Fibroblast of lung (primary cell): ENCODE measurements around the gene ARSG. TPM values are rescaled to one million over a fixed set of nuclear protein-coding genes. Genes with fewer than 3 reads are reported as not detected.

Experiments
- DNase-seq, 2 donors: peaks; one replicate each; pipeline versions ENCODE4 v3.0.0 to v3.0.0-alpha.2; 2010; ENCODE audit warnings: low read depth in 2 of 2
- H2AFZ ChIP-seq: 2 replicates; pipeline ENCODE4 v1.5.1; 2012; ENCODE audit warnings: low read length, control low read depth, inconsistent platforms
- H3K27ac ChIP-seq: 2 replicates; pipeline ENCODE4 v1.5.1; 2011; ENCODE audit warnings: low read length, control low read depth; ENCODE audit not compliant: insufficient read depth
- H3K27me3 ChIP-seq: 2 replicates; pipeline ENCODE4 v1.5.1; 2011; ENCODE audit warnings: mild to moderate bottlenecking, low read length; ENCODE audit not compliant: control insufficient read depth, insufficient read depth
- H3K36me3 ChIP-seq: 2 replicates; pipeline ENCODE4 v1.5.1; 2011; ENCODE audit warnings: low read length; ENCODE audit not compliant: control insufficient read depth, insufficient read depth
- H3K4me1 ChIP-seq: 2 replicates; pipeline ENCODE4 v1.5.1; 2011; ENCODE audit warnings: low read length; ENCODE audit not compliant: control insufficient read depth, insufficient read depth; ENCODE audit errors: extremely low read depth
- H3K4me2 ChIP-seq: 2 replicates; pipeline ENCODE4 v1.5.1; 2011; ENCODE audit warnings: low read length, control low read depth; ENCODE audit not compliant: insufficient read depth; ENCODE audit errors: extremely low read depth
- H3K4me3 ChIP-seq, 4 experiments: fragments of 200-600 bp in 1 of 4; sonication (generic) in 1 of 4; replicated peaks in 1 of 4; 2 replicates each; pipeline ENCODE4 v1.5.1; 2011 to 2016; ENCODE audit warnings: low read length in 4 of 4, low read depth in 3 of 4, mild to moderate bottlenecking in 3 of 4, control low read depth in 2 of 4, inconsistent platforms in 1 of 4, mixed read lengths in 1 of 4; ENCODE audit not compliant: insufficient read depth in 1 of 4; ENCODE audit errors: control extremely low read depth in 1 of 4
- H3K79me2 ChIP-seq: 2 replicates; pipeline ENCODE4 v1.5.1; 2012; ENCODE audit warnings: mild to moderate bottlenecking, low read length, inconsistent platforms; ENCODE audit not compliant: control insufficient read depth, insufficient read depth
- H3K9ac ChIP-seq: 2 replicates; pipeline ENCODE4 v1.5.1; 2011; ENCODE audit warnings: mild to moderate bottlenecking, low read length, control low read depth; ENCODE audit not compliant: insufficient read depth
- H3K9me3 ChIP-seq: 2 replicates; pipeline ENCODE4 v1.5.1; 2012; ENCODE audit warnings: low read depth, low read length; ENCODE audit not compliant: control insufficient read depth, insufficient read depth
- H4K20me1 ChIP-seq: 2 replicates; pipeline ENCODE4 v1.5.1; 2011; ENCODE audit warnings: low read length; ENCODE audit not compliant: control insufficient read depth, insufficient read depth; ENCODE audit errors: extremely low read depth
- CTCF ChIP-seq, 2 donors: IDR thresholded peaks in 1 of 2; conservative IDR thresholded peaks in 1 of 2; 1 replicate in 1 of 2; 2 replicates in 1 of 2; pipeline ENCODE4 v1.5.1; 2011 to 2012; ENCODE audit warnings: low read length in 2 of 2, control low read depth in 1 of 2, inconsistent platforms in 1 of 2, low read depth in 1 of 2, mild to moderate bottlenecking in 1 of 2
- EZH2 ChIP-seq: IDR thresholded peaks from 2 replicates; pipeline ENCODE4 v1.5.1; 2012; ENCODE audit warnings: low read length, control low read depth, mild to moderate bottlenecking; ENCODE audit errors: missing control alignments
- polyA plus RNA-seq, 2 donors: library from polyadenylated mRNA; depleted of rRNA in 1 of 2; stranded (reverse) in 1 of 2; unstranded in 1 of 2; fragments of >200 nt; gene quantifications; 2 replicates each; pipeline ENCODE4 v1.2.1, GENCODE V29; 2011 to 2012; ENCODE audit warnings: missing spikeins in 1 of 2
- total RNA-seq: library from RNA; depleted of rRNA; stranded (reverse); fragments of >200 nt; gene quantifications from 2 replicates; pipeline ENCODE4 v1.2.1, GENCODE V29; 2014

ARSG gene
- total and polyA plus RNA-seq, 2 donors (not counting 1 experiment from before 2014, with no cell fraction given), result 3.5 to 8.1 TPM

- DNase-seq, result no peak
- peaks cover 11% of the 10 kb centered on the region for H3K36me3 ChIP-seq
- H3K9me3 ChIP-seq, result no peaks in the 10 kb centered on the region
- no peaks in the 10 kb centered on the region for H3K27me3 ChIP-seq
- peak overlapping the region; percentile 17 for H3K4me2 ChIP-seq
- no peak overlapping the region for H3K9ac ChIP-seq
- peak overlapping the region in 1 of 4 experiments; percentile 79 for H3K4me3 ChIP-seq
- H3K27ac ChIP-seq, result peak overlapping the region; percentile 9
- H2AFZ ChIP-seq, result no peak overlapping the region
- TF ChIP-seq EZH2, result no peak
- TF ChIP-seq CTCF (conservative IDR thresholded peaks at IDR 0.05 in 1 of 2, IDR thresholded peaks at IDR 0.05 in 1 of 2; ENCODE audit: low read depth in 1 of 2, low read length in 2 of 2), result no peak
- H3K4me1 ChIP-seq, result peaks cover 15% of the 10 kb centered on the region
- no peaks in the 10 kb centered on the region for H4K20me1 ChIP-seq
- H3K79me2 ChIP-seq, result peaks cover 22% of the 10 kb centered on the region
Observed at GRCh38 chr17:68453991-68454665, 162.8 kb downstream of the ARSG start.

- H3K27ac ChIP-seq, result peak overlapping the region; percentile 96
- H2AFZ ChIP-seq, result no peak overlapping the region
Observed at GRCh38 chr17:68455901-68456338, 164.6 kb downstream of the ARSG start.

More at GRCh38 chr17:68455901-68456338, 164.6 kb downstream of the ARSG start:
- H3K9ac ChIP-seq, result peak overlapping the region; percentile 99
- no peaks in the 10 kb centered on the region for H3K9me3 ChIP-seq
- peaks cover 15% of the 10 kb centered on the region for H3K4me1 ChIP-seq
- H4K20me1 ChIP-seq, result no peaks in the 10 kb centered on the region
- peak overlapping the region; percentile 59 to 88 (median 83) for H3K4me3 ChIP-seq
- H3K79me2 ChIP-seq, result peaks cover 22% of the 10 kb centered on the region
- peak; percentile 68 to 98 for DNase-seq
- no peaks in the 10 kb centered on the region for H3K27me3 ChIP-seq
- peaks cover 3% of the 10 kb centered on the region for H3K36me3 ChIP-seq
- peak overlapping the region; percentile 64 for H3K4me2 ChIP-seq
- TF ChIP-seq EZH2, result no peak
- no peak for TF ChIP-seq CTCF (conservative IDR thresholded peaks at IDR 0.05 in 1 of 2, IDR thresholded peaks at IDR 0.05 in 1 of 2; ENCODE audit: low read depth in 1 of 2, low read length in 2 of 2)
